OCI-LY3 (cell line): ENCODE results near the gene SLC7A1.

Experiments
- CTCF ChIP-seq: fragments of 200-600, 300-600 bp; sonication (generic); IDR thresholded peaks from 2 replicates; pipeline ENCODE4 v1.5.1; 2014; ENCODE audit warnings: antibody characterized with exemption, low read length, low read depth
- EZH2phosphoT487 ChIP-seq: fragments of 200-600 bp; shearing (Covaris generic); IDR thresholded peaks from 2 replicates; pipeline ENCODE4 v1.6.1; 2018; ENCODE audit warnings: antibody characterized with exemption, mixed run types, low read depth

- TF ChIP-seq CTCF (no peak), EZH2phosphoT487 (no peak)
Measured at GRCh38 chr13:29513981-29514719, 81.3 kb downstream of the SLC7A1 start.
